KBM-7 (cell line): Measurements from ENCODE around the gene SLC39A10.
"Not testable (repeated sequence)": the region's sequence is repeated elsewhere in the genome, so short reads cannot be mapped to it uniquely, and the experiment has no call there.

Source experiments
- DNase-seq: peaks from one replicate; pipeline ENCODE4 v3.0.0-alpha.2; 2015
- in situ Hi-C: fragments of 300-500 bp; cut with MboI; formaldehyde crosslinking; loops from 2 replicates; pipeline ENCODE4 v1.14.3; 2020; ENCODE audit warnings: low sequenced_read_pairs, low pct_unique_long_range_greater_than_20kb, mixed read lengths

The SLC39A10 gene

DNA sequence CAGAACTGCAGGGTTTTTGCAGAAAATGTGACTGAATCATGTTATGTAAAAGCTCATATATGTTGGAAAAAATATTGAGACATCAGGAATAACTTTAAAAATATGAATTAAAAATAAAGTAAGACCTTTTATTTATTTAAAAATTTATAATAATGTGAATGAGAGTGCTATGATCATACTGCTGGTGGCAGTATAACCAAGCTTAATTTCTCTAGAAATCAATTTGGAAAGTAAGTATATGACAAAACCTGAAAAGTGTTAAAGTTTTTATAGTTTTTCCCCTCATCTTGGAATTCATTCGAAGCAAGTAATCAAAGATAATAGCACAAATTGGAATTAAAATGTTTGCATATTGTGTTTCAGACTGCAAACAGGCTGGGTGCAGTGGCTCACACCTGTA lies 7.5 kb downstream of the SLC39A10 start:
- no peak for DNase-seq
- in situ Hi-C loops: loop anchor here (25.0 kb wide), 1 partner anchor 327 kb away; no protein-coding TSS in a partner anchor

DNA sequence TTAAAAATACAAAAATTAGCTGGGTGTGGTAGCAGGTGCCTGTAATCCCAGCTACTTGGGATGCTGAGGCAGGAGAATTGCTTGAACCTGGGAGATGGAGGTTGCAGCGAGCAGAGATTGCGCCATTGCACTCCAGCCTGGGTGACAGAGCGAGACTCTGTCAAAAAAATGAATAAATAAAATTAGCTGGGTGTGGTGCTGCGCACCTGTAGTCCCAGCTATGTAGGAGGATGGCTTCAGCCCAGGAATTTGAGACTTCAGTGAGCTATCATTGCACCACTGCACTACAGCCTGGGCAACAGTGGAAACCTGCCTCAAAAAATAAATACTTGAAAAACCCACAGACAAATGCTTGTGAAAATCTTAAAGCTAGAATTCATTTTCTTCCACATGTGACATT lies 8.1 kb downstream of the SLC39A10 start:
- in situ Hi-C loops: loop anchor here (25.0 kb wide), 1 partner anchor 328 kb away; no protein-coding TSS in a partner anchor

DNA sequence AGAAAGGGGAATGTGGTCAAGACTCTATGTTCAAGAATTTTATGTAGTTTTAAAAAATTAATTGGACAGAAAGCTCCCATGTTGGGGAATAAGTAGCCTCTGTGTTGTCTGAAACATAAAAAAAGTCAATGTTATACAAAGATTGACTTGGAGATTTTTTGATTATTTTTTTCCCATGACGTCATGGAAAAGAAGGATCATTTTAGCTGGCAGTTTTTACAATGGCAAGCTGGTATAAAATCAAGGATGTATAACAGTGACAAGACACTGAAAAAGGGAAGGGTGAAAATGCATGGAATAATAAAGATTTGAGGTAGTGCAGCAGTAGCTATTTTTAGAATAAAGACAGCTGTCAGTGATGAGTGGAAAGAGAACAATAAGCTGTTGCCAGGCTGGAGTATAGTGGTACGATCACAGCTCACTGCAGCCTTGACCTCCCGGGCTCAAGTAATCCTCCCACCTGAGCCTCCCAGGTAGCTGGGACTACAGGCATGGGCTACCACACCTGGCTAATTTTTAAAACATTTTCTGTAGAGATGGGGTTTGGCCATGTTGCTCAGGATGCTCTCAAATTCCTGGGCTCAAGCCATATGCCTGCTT lies 9.2 kb downstream of the SLC39A10 start:
- no peak for DNase-seq
- in situ Hi-C loops: loop anchor here (25.0 kb wide), 1 partner anchor 329 kb away; no protein-coding TSS in a partner anchor

More for the DNA sequence above, 8.1 kb downstream of the SLC39A10 start:
- not testable (repeated sequence) for DNase-seq

DNA sequence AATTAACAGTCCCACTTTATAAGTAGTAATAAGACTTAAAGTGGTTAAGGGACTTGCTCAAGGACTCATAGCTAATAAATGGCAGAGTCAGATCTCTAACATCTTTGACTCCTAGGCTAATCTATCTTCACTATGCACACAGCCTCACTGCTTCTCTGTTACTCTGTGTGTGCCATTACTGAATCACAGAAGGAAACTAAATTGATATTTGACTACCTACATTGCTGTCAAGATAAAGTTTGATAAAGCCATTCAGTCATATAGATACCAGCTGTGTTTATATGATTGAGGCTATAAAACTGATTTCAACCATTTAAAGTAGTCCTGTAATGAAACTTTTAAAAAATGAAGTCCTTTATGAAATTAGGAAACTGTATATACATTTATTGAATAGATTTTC lies 10.9 kb downstream of the SLC39A10 start:
- in situ Hi-C loops: loop anchor here (25.0 kb wide), 1 partner anchor 331 kb away; no protein-coding TSS in a partner anchor
- no peak for DNase-seq

DNA sequence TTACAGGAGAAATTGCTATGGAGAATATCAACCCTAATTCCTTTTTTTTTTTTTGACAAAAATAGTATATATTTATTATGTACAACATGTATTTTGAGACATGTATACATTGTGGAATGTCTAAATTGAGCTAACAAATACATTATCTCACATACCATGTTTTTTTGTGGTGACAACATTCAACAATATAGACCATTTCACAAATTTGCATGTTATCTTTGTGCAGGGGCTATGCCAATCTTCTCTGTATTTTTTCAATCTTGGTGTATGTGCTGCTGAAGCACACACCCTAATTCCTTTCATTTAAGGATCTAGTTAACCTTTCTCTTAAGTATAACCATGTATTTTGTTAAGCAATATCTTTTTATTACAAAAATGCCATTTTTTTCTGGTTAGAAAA lies 13.2 kb downstream of the SLC39A10 start:
- DNase-seq: no peak
- in situ Hi-C loops: loop anchor here (25.0 kb wide), 1 partner anchor 333 kb away; no protein-coding TSS in a partner anchor

DNA sequence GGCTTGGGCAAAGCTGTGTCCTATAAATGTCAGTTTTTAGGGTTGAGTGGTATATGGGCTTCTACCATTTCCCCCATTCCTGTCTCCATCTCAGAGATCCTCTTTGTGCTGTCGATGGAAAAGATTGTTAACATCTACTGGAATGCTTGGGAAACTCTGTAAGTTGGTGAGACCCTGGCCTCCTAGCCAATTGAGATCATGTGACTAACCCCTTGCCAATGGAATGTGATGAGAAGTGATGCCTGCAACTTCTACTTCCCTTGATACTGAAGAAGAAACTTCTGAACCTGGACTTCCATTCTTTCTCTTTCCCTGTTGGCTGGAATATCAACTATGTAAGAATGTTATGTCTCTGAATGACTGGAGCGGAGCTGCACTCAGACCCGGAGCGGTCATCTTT lies 14.5 kb downstream of the SLC39A10 start:
- in situ Hi-C loops: loop anchor here (25.0 kb wide), 1 partner anchor 334 kb away; no protein-coding TSS in a partner anchor
- no peak for DNase-seq

DNA sequence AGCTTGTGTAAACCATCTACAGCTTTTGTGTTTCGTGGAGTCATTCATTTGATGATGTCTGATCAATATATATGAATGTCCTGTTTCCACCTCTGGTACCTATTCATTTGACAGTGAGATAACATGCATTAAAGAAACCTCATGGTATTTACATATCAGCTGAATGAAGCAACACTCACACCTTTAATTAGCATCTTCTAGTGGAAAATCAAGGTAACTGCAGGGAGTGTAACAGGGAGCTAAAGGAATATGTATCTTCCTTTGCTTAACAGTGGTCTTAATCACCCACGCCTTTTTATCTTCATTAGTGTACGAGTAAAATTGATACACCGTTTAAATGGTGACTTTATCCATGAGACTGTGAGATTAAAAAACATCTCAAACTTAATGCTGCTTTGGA lies 15.6 kb downstream of the SLC39A10 start:
- in situ Hi-C loops: loop anchor here (25.0 kb wide), 1 partner anchor 335 kb away; no protein-coding TSS in a partner anchor
- no peak for DNase-seq

DNA sequence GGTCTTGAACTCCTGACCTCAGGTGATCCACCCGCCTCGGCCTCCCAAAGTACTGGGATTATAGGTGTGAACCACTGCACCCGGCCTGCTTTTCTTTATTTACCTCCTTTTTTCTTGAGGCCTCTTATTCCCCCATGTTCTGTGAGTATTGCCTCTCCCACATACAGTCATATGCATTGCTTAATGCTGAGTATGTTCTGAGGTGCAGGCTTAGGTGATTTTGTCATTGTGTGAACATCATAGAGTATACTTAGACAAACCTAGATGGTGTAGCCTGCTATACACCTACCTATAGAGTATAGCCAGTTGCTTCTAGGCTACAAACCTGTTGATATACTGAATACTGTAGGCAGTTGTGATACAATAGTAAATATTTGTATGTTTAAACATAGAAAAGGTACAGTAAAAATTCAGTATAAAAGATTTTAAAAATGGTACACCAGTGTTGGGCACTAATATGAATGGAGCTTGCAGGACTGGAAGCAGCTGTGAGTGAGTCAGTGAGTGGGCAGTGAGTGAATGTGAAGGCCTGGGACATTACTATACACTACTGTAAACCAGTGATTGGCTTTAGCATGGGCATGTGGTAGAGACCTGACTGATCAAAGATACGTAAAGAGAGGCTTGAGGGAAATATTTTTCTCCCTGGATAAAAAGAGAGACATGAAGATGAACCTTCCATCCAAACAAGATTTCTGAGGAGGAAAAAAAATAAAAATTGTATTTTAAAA lies 17.6 kb downstream of the SLC39A10 start:
- no peak for DNase-seq
- in situ Hi-C loops: loop anchor here (25.0 kb wide), 1 partner anchor 337 kb away; no protein-coding TSS in a partner anchor

DNA sequence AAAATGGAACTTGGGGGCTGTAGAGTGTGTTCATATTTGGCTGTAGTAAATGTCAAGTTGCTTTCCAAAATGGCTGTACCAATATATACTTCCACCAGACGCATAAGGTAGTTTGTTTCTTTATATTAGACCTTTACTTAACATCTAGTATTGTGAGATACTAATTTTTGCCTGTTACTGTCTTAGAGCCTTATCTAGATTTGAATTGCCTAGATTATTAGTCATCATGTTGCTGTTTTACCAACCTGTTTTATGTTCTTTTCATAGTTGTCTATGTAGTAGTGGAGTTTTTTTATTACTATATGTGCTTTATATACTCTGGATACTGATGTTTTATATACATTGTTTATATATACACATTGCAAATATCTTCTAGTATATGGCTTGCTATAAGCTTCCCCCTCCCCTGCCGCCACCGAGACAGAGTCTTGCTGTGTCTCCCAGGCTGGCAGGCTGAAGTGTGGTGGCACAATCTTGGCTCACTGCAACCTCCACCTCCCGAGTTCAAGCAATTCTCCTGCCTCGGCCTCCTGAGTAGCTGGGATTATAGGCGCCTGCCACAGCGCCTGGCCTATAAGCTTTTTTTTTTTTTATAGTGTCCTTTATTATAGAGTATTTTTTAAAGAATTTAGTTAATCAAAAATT lies 18.9 kb downstream of the SLC39A10 start:
- in situ Hi-C loops: no loop called here

DNA sequence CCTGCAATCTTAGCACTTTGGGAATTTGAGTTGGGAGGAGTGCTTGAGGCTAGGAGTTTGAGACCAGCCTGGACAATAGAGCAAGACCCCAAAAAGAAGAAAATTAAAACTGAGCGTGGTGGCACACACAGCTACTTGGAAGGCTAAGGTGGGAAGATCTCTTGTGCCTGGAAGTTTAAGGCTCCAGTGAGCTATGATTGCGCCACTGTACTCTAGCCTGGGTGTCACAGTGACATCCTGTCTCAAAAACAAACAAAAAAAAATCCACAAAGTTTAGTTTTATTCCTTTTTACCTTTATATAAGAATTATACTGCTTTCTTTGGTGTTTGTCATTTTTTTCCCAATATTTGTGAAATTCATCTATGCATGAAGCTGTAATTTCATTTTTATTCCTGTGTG lies 20.3 kb downstream of the SLC39A10 start:
- no peak for DNase-seq
- in situ Hi-C loops: no loop called here

More for the DNA sequence above, 18.9 kb downstream of the SLC39A10 start:
- no peak for DNase-seq

DNA sequence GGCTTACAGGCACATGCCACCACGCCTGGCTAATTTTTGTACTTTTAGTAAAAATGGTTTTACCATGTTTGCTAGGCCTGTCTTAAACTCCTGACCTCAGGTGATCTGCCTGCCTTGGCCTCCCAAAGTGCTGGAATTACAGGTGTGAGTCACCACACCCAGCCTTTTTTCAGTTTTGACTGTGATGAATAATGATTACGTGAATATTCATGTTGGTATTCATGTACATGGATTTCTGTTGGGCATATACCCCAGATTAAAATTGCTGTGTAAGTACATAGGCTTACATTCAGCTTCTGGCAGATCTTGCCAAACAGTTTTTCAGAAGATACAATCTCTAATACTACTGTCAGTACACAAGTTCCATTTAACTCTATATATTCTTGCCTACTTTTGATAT lies 20.9 kb downstream of the SLC39A10 start:
- no peak for DNase-seq
- in situ Hi-C loops: no loop called here

DNA sequence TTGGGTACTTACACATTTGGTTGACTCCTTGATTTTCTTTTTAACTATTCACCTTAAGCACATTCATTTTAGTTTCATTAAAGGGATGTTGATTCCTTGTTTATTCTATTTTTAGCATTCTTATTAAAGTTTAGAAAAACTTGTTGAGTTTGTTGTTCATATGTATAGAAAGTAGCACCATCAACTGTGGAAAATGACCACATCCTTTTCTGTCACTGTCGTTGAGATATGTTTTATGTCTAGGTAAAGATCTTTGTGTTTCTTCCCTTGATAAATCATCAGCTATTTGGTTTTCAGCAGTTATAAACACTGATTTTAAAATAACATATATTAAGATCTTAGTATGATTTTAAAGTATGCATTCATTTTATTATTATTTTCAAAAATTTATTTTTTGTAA lies 25.1 kb downstream of the SLC39A10 start:
- no peak for DNase-seq
- in situ Hi-C loops: no loop called here

DNA sequence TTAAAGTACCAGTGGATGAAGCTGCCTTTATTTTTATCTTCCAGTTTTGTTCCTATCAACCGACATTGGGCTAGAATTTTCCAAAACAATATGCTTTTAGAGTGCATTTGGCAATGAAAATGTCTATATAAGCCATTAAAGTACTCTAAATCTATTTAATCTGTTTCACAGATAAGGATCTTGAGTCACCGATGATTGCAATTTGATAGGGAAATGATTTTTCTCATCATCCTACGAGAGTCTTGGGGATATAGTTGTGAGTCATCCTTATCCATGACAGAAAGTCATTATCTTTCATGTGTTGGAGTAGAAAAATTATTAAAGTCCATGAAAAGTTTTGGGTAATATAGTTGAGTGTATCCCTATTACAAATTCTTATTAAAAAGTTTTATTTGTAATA lies 26.1 kb downstream of the SLC39A10 start:
- DNase-seq: no peak
- in situ Hi-C loops: no loop called here

DNA sequence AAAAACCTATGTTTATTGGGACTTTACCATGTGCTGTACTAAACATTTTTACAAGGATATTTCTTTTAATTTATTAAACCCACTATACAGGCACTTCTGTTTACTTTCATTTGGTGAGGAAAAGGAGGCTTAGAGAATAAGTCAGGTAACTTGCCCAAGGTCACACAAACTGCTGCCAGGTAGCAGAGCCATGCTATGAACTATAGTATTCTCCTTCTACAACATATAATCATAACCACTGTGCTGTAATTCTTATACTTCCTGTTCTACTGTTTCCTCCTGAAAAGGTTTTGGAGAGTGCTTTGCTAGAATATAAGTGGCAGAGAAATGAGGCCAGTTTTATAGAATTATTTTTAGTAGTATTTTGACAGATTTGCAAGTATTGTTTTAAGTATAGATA lies 29.5 kb downstream of the SLC39A10 start:
- in situ Hi-C loops: no loop called here
- DNase-seq: no peak

DNA sequence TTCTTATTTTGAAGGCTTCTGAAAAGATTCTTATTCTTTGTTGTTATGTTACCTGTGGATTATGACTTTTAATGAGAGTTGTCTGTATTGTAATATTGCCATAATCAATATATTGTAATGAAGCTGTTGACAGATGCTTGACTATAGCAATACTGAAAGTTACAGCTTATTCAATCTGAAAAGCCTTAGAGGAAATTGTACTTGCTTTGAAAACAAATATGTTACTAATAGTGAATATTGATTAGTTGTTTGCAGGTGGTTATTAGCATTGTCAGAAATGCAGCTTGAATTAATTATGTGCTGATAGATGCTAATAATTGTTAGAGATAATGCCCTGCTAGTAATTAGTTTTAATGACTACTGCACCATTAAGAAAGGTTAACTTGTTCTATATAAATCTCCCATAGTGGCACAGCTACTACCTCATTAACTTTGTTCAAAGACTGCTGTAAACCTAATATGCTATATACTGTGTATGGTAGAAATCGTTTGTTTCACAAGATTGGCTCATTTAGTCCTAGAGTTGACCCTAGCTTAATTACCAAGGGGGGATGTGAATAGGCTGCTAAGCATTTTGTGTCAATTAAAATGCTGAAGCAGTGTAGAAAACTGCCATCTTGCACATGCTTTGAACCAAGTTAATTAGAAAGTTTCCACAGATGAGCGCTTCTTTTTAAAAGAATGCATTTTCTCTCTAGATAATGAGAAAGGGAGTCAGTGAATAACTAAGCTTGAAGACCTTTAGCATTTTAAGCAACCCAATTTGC lies 30.5 kb downstream of the SLC39A10 start:
- in situ Hi-C loops: no loop called here
- no peak for DNase-seq

DNA sequence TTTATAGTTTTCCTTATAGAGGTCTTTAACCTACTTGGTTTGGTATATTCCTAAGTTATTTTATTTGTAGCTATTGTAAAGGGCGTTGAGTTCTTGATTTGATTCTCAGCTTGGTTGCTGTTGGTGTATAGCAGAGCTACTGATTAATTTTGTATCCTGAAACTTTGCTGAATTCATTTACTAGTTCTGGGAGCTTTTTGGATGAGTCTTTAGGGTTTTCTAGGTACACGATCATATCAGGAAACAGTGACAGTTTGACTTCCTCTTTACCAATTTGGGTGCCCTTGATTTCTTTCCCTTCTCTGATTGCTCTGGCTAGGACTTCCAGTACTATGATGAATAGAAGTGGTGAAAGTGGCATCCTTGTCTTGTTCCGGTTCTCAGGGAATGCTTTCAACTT lies 35.5 kb downstream of the SLC39A10 start:
- DNase-seq: peak; percentile 29
- in situ Hi-C loops: not testable (repeated sequence)

DNA sequence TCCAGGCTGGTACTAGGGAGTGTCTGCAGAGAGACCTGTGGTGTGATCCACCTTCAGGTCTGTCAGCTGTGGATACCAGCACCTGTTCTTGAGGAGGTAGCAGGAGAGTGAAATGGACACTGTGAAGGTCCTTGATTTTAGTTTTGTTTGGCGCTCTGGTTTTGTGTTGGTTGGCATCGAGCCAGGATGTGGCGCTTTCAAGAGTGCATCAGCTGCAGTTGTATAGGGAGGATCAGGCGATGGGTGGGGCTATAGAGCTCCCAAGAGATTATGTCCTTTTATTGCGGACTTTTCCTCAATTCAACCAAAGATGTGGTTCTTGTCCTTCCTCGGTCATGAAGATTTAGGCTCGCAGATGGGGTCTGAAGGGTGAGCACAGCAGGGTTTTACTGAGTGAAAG lies 37.5 kb downstream of the SLC39A10 start:
- no peak for DNase-seq
- in situ Hi-C loops: no loop called here

DNA sequence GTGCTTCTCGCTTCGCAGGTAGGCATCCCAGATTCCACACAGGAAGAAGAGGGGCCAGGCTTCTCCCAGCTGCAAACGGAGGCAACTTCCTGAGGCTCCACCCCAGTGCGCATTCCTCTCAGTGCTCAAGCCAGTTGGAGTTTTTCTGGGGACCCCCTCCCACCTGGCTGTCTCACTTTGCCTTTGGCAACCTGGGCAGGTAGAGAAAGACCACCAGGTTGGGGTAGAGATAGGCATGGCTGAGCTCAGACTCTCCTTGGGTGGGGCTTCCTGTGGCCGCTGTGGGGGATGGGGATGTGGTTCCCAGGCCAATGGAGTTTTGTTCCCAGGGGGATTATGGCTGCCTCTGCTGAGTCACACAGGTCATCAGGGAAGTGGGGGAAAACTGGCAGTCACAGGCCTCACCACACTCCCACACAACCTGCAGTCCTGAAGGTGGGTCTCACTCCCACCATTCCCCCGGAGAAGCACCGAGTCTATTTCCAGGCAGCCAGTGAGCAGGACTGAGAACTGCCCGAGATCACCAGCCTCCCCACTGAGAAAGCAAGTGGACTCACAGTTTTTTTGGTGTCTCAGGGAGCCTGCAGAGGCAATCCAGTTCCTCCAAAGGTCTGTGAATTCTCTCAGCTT lies 38.1 kb downstream of the SLC39A10 start:
- DNase-seq: no peak
- in situ Hi-C loops: no loop called here

DNA sequence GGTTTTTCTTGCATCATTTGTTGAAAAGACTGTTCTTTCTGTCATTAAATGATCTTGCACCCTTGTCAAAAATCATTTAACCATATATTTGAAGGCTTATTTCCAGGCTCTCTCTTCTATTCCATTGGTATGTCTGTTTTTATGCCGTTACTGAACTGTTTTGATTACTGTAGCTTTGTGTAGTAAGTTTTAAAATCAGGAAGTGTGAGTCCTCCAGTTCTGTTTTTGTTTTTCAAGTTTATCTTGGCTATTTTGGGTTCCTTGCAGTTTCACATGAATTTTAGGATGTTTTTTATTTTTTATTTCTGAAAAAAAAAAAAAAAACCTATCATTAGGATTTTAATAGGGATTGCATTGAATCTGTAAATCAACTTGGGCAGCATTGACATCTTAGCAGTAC lies 39.0 kb downstream of the SLC39A10 start:
- DNase-seq: no peak
- in situ Hi-C loops: no loop called here
